A549 (cell line): ENCODE results near the gene ZDHHC17.

Source experiments
- BCL3 ChIP-seq: fragments of >200 bp; sonication (Bioruptor Twin); formaldehyde crosslinking; IDR thresholded peaks from 3 replicates; pipeline ENCODE4 v1.6.1; 2016
- CBX8 ChIP-seq: fragments of 200-600 bp; sonication (generic); IDR thresholded peaks from 2 replicates; pipeline ENCODE4 v1.6.1; 2016
- E2F6 ChIP-seq: IDR thresholded peaks from 2 replicates; pipeline ENCODE4 v1.6.1; 2012; ENCODE audit warnings: low read depth, borderline replicate concordance
- ESRRA ChIP-seq: fragments of 150-350 bp; IDR thresholded peaks from 2 replicates; pipeline ENCODE4 v1.6.1; 2014; ENCODE audit warnings: mild to moderate bottlenecking, low read length, borderline replicate concordance
- JUN ChIP-seq, 2 experiments: fragments of >200 bp; sonication (Bioruptor Twin); formaldehyde crosslinking; IDR thresholded peaks; 2 replicates in 1 of 2; 3 replicates in 1 of 2; pipeline ENCODE4 v1.6.1; 2016 to 2017
- MYC ChIP-seq: IDR thresholded peaks from 2 replicates; pipeline ENCODE4 v1.6.1; 2012; ENCODE audit warnings: mild to moderate bottlenecking, inconsistent platforms, low read length, improper control_type of control experiment, borderline replicate concordance
- POLR2A ChIP-seq: IDR thresholded peaks from 2 replicates; pipeline ENCODE4 v1.6.1; 2012; ENCODE audit warnings: mild to moderate bottlenecking, low read length
- USF2 ChIP-seq: fragments of 450-650 bp; IDR thresholded peaks from 2 replicates; pipeline ENCODE4 v1.6.1; 2014; ENCODE audit warnings: antibody characterized with exemption
- TF ChIP-seq, protein P1 (sequence below): IDR thresholded peaks from 2 replicates; pipeline ENCODE4 v1.6.1; 2012
- TF ChIP-seq, protein P2 (sequence below): fragments of >200 bp; sonication (Bioruptor Twin); formaldehyde crosslinking; IDR thresholded peaks from 3 replicates; pipeline ENCODE4 v1.5.1; 2016

DNA sequence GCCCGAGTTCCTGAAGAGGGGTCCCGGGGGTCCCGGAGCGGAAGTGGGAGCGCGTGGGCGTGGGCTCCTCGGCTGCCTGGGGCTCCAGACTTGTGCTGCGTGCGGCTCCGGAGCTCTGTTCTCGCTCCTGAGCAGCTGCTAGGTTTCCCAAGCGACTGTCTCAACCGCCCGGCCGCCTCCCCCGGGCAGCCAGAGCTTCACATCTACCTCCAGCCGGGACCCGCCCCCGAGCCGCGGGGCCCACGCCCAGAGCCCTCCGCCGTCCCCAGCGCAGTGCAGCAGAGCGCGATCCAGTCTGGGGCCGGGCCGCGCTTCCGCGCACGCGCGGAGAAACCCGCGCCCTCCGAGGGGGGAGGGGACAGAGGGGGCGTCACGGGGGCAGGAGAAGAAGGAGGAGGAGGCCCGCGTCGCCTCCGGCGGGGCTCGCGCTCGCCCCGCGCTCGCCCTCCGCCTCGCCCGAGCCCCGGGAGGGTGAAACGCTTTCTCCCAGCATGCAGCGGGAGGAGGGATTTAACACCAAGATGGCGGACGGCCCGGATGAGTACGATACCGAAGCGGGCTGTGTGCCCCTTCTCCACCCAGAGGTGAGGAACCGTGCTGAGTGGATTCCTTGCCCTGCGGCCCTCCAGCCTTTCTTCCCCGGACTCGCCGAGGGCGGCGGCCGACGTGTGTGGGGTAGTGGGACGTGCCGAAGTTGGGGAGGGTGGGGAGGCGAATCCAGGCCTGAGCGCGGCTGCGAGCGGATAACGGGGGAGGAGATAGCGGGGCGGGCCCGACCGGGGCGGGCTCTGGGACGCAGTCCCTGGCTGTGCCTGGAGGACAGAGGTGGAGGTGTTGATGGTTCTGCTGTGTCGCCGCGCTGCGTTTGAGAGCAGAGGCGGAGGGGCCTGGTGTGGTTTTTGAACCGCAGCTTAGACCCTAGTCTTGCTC is at the start of gene ZDHHC17:
- TF ChIP-seq CBX8 (no peak), E2F6 (0 out of 2 replicates have a peak, but pooled peaks have one; percentile 21), ESRRA (no peak), POLR2A (peak; percentile 95), MYC (no peak; the same call in 1 of the 2 replicates), BCL3 (0 out of 3 replicates have a peak, but pooled peaks have one; percentile 37), JUN (IDR thresholded peaks at IDR 0.05) (peak; percentile 70 to 94), USF2 (no peak)
- TF ChIP-seq, protein P1, sequence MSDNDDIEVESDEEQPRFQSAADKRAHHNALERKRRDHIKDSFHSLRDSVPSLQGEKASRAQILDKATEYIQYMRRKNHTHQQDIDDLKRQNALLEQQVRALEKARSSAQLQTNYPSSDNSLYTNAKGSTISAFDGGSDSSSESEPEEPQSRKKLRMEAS = peak; percentile 52
- TF ChIP-seq, protein P2, sequence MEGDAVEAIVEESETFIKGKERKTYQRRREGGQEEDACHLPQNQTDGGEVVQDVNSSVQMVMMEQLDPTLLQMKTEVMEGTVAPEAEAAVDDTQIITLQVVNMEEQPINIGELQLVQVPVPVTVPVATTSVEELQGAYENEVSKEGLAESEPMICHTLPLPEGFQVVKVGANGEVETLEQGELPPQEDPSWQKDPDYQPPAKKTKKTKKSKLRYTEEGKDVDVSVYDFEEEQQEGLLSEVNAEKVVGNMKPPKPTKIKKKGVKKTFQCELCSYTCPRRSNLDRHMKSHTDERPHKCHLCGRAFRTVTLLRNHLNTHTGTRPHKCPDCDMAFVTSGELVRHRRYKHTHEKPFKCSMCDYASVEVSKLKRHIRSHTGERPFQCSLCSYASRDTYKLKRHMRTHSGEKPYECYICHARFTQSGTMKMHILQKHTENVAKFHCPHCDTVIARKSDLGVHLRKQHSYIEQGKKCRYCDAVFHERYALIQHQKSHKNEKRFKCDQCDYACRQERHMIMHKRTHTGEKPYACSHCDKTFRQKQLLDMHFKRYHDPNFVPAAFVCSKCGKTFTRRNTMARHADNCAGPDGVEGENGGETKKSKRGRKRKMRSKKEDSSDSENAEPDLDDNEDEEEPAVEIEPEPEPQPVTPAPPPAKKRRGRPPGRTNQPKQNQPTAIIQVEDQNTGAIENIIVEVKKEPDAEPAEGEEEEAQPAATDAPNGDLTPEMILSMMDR = no peak
